AG10803 (cell line): ENCODE measurements around the gene BBS5.

Experiments
- DNase-seq: peaks from one replicate; pipeline ENCODE4 v3.0.0; 2010; ENCODE audit warnings: low read depth
- H3K4me3 ChIP-seq: 2 replicates; pipeline ENCODE4 v1.5.1; 2011; ENCODE audit warnings: mild to moderate bottlenecking, low read length, control low read depth
- CTCF ChIP-seq: conservative IDR thresholded peaks from 2 replicates; pipeline ENCODE4 v1.5.1; 2011; ENCODE audit warnings: mild to moderate bottlenecking, low read length, control low read depth, inconsistent platforms

BBS5 gene

DNA sequence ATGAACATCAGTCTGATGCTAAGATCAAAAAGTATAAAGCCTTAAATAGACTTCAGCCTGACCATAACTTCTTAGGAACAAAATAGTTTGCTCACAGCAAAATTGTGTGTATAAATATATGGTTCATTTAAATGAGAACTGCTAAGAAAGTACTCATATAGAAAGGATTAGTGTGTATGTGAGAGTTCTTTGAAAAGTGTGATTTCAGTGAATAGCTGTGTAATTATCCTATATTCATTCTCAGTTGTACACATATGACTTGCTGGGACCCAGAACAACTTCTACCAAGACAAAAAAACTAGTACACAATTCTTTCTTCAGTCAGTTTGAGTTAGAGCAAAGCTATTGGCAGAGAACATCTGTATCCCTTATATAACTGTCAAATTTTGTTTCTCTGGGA lies 7.2 kb downstream of the BBS5 start:
- no peak for TF ChIP-seq CTCF
- no peak for DNase-seq

GRCh38 chr2:169490834-169491233 lies 11.5 kb downstream of the BBS5 start:
- no peak for TF ChIP-seq CTCF
- no peak for DNase-seq
- no peak overlapping the region for H3K4me3 ChIP-seq

More for the DNA sequence above, 7.2 kb downstream of the BBS5 start:
- no peak overlapping the region for H3K4me3 ChIP-seq

GRCh38 chr2:169491378-169491777 lies 12.1 kb downstream of the BBS5 start:
- DNase-seq, result no peak
- no peak for TF ChIP-seq CTCF
- no peak overlapping the region for H3K4me3 ChIP-seq

GRCh38 chr2:169493360-169493759 lies 14.1 kb downstream of the BBS5 start:
- H3K4me3 ChIP-seq, result no peak overlapping the region
- TF ChIP-seq CTCF, result no peak
- no peak for DNase-seq

DNA sequence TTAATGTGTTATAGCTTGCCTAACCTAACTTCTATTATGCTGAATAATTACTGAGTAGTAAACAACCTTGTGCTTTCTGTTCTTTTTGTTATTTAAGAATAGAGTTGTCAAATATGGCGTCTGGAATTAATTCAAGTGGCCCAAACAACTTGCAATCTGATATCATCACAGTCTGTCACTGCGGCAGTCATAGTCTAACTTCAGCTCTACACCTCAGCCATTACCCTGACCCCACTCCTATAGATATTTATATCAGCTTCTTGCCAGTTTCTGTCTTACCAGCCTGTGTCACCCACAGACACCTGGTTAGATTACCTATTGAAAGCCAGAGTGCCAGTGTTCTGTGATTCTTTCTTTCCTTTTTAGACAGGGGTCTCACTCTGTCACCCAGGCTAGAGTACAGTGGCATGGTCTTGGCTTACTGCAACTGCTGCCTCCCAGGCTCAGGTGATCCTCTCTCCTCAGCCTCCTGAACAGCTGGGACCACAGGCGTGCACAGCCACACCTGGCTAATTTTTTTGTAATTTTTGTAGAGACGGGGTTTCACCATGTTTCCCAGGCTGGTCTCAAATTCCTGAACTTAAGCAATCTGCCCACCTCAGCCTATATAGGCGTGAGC lies 16.1 kb downstream of the BBS5 start:
- no peak for TF ChIP-seq CTCF
- no peak overlapping the region for H3K4me3 ChIP-seq
- no peak for DNase-seq

DNA sequence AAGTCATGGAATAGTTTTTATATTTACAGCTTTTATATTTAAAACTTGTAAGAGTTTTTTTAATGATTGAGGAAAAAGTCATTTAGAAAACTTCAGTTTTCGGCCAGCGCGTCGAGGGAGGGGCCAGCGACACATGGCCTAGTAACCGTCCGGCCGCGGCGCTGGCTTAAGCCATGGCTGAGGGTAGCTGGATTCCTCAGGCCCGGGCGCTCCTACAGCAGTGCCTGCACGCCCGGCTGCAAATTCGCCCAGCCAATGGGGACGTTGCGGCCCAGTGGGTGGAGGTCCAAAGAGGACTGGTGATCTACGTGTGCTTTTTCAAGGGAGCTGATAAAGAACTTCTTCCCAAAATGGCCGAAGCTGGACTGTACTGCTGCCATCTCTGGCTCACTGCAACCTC lies 25.4 kb downstream of the BBS5 start:
- TF ChIP-seq CTCF, result no peak
- H3K4me3 ChIP-seq, result no peak overlapping the region
- no peak for DNase-seq

DNA sequence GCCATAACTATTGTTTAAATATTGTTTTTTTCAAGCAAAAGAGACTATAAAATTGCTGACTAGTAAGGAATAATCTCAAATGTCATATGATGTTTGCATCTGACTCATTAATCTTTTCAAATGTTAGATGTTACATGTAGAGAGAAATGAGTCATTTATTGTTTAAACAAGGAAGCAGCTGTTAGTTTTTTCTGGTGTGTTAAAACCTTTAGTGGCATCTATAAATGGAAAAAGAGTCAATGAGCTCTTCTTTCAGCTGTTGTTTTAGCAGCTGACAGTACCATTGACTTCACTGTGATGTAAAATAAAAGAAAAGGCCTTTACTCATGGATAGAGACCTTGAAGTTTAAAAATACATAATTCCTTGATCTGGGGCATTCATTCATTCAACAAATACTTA lies 28.4 kb downstream of the BBS5 start:
- no peak for TF ChIP-seq CTCF
- no peak overlapping the region for H3K4me3 ChIP-seq
- DNase-seq, result peak; percentile 14
